ENCODE data around the gene COL20A1.
"Not testable (repeated sequence)": the region's sequence is repeated elsewhere in the genome, so short reads cannot be mapped to it uniquely, and the experiment has no call there.

Gene COL20A1

DNA sequence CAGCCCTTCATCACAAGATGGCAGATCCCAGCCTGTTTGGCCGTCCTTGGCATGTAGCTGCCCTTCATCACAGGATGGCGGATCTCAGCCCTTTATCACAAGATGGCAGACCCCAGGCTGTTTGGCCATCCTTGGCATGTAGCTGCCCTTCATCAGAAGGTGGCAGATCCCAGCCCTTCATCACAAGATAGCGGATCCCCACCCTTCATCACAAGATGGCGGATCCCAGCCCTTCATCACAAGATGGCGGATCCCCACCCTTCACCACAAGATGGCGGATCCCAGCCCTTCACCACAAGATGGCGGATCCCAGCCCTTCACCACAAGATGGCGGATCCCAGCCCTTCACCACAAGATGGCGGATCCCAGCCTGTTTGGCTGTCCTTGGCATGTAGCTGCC, 42.1 kb downstream of the COL20A1 start:
- DNase-seq (ENCODE audit: low spot score): not testable (repeated sequence)

DNA sequence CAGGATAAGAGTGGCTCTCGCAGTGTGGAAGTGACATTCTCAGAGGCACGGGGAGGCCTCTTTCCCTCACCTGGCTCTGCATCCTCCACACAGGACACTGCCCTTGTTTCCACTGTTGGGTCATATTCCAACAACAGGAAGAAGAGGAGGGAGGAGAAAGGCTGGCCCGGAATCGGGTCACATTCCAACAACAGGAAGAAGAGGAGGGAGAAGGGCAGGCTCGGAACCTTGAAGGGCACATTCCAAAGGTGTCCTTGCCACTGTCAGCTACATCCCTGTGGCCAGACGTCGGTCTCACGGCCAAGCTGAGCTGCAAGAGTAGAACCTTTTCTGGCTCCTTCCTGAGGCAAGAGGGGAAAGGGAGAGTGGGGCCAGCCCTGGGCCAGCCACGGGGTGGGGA, 42.7 kb downstream of the COL20A1 start:
- DNase-seq (ENCODE audit: low spot score): no peak

DNA sequence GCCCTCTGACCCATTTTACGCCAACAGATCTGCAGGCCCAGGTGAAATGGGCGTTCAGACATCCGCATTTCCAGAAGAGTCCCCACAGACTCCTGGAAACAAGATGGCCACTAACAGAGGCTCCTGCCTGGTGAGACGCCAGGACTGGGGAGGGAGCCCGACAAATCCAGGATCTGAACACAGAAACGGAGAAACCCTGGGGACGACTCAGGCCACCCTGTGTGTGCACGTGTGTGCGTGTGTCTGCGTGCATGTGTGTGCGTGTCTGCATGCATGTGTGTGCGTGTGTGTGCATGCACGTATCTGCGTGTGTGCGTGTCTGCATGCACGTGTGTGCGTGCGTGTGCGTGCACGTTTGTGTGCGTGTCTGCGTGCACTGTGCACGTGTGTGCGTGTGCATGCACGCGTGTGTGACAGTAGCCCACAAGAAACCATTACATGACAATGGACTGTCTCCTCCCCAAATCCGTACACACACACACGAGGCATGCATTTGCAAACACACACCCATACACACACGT, 43.3 kb downstream of the COL20A1 start:
- no peak for DNase-seq (ENCODE audit: low spot score)

DNA sequence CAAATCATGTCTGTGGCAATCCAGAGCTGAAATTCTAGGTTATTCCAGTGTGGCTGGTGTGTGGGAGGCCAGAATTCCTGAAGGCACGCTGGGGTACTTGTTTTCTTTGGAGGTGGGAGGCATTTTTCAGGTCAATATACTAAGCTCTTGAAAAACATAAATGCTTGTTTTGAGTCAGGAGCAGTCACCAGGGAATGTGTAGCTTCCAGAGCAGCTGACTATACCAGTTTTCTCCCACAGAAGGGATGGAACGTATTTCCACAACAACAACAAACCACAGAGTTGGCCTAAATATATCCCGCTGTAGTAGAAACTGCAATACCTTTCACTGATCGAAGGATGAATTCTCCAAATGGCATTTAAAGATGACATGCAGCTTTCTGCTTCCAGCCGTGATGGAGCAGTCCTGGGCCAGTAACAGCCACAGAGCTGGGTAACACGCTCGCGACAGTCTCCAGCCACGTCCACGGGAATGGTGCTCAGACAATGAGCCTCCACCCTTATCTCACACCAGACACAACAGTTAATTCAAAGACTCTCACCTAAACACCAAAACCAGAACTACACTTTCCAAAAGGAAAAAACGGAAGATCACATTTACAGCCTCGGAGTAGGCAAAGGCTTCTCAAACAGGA, 44.9 kb downstream of the COL20A1 start:
- DNase-seq (ENCODE audit: low spot score): no peak

DNA sequence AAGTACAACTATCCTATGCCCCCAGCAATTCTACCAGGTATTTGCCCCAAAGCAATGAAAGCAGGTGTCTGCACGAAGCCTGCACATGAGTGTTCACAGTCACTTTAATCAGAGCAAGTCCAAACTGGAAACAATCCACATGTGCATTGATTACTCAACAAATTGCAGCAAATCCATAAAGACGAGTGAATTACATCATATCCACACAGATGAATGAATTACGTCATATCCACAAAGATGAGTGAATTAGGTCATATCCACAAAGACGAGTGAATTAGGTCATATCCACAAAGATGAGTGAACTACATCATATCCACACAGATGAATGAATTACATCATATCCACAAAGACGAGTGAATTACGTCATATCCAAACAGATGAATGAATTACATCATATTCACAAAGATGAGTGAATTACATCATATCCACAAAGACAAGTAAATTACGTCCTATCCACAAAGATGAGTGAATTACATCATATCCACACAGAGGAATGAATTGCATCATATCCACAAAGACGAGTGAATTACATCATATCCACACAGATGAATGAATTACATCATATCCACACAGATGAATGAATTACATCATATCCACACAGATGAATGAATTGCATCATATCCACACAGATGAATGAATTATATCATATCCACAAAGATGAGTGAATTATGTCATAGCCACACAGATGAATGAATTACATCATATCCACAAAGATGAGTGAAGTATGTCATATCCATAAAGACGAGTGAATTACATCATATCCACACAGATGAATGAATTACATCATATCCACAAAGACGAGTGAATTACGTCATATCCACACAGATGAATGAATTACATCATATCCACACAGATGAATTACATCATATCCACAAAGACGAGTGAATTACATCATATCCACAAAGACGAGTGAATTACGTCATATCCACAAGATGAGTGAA, 46.4 kb downstream of the COL20A1 start:
- DNase-seq (ENCODE audit: low spot score): not testable (repeated sequence)

DNA sequence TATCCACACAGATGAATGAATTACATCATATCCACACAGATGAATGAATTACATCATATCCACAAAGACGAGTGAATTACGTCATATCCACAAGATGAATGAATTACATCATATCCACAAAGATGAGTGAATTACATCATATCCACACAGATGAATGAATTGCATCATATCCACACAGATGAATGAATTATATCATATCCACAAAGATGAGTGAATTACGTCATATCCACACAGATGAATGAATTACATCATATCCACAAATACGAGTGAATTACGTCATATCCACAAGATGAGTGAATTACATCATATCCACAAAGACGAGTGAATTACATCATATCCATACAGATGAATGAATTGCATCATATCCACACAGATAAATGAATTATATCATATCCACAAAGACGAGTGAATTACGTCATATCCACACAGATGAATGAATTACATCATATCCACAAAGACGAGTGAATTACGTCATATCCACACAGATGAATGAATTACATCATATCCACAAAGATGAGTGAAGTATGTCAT, 47.2 kb downstream of the COL20A1 start:
- DNase-seq (ENCODE audit: low spot score): not testable (repeated sequence)

DNA sequence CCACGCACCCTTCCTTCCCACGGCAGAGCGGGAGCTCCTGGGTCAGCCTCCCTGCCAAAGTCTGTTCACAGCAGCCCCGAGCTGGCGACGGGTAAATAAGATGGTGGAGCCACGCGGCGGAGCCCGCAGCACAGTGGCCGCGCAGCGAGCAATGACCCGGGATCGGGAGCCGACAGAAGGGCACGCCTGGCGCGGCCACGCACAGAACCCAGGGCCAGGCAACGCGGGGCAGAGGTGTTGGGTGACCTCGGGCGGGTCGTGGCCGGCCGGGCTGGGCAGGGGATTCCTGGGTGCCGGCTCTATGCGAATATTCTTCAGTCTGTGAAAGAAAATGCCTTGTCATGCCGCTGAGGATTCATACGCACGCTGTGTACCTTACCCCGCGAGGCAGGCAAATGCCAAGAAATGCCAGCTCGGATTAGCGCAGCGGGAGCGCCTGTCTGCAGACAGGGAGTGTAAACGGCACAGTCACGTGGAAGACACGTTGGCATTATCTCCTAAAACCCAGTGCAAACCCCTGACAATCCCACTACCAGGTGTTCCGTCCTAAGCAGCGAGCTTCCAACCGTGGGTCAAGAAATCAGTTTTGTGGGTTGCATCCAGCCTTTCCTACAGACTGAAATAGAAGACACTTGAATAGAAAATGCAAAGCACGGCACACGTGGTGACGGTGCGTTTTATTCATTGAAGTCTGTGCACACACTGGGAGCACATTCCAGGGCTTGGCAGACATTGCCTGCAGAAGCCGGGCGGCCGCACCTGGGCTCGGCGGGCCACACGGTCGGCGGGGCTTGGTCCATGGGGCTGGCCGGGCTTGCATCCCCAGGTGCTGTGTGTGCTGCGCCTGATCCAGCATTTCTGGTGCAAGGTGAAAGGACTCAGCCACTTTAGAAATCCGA, 49.8 kb downstream of the COL20A1 start:
- DNase-seq (ENCODE audit: low spot score): no peak

DNA sequence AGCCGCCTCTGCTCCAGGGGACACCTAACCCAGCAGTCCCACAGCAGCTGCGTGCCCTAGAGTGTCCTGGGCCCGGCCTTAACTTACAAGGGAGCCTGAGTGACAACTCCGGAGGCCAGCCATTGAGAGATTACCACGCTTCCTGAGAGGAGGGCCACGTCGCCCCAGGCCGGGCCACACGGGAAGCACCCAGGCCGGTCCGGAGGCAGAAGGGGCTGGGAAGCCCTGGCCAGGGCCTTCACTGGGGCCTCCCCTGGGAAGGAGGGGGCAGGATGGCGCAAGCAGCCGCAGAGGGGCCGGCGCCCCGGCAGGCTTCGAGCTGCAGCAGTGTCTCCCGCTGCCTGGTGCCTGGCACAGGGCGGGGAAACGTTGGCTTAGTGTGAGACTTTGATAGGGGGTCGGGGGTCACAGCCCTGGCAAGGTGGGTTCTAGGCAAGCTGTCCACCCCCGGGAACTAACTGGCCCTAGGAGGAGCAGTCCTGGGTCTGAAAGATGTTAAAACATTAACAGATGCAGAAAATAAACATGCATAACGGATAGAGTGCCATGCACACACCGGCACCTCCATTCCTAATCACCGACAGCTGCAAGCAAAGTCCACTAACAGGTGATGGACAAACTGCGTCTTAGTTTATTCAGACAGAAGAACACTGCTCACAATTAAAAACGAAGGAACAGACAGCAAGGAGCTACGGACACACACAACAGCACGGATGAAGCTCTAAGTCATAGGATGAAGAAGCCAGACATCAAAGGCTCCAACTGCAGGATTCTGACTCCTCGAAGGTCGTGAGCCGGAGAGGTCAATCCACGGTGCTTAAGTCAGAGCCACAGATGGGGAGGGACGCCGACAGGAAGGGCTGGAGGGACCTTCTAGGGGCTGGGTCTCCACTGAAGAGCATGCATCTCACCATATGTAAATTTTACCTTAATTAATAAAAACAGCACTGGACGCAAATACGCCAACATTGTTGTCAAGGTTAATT, 50.8 kb downstream of the COL20A1 start:
- DNase-seq (ENCODE audit: low spot score): no peak

DNA sequence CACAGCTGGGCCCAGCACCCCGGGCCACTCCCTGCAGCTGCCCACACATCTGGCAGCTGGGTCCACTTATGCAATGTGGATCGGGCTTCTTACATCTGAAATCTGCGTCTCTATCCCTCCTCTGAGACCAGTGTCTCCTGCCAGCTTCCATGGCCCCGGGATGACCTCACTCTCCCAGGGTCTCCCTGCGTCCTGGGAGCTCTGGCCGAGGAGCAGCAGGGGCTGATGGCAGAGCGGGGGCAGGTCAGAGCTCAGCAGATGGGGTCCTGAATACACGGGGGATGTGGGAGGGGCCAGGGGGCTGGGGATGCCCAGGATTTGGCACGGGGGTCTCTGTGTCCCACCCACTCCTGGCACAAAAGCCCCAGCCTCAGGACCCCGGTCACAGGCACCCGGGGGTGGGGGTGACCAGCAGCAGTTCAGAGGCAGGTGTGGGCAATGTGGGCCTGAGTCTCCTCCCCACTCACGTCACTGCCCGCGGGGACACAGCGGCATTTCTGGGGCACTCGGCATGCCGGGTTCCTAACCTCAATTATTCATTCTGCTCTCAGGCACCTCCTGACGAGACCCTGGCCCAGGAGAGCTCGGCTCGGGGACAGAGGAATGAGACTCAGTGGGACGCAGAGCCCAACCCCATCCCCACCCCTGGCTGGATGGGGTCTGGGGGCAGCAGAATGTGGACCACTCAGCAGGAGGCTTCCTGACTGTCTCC, 51.8 kb downstream of the COL20A1 start:
- DNase-seq (ENCODE audit: low spot score): no peak

DNA sequence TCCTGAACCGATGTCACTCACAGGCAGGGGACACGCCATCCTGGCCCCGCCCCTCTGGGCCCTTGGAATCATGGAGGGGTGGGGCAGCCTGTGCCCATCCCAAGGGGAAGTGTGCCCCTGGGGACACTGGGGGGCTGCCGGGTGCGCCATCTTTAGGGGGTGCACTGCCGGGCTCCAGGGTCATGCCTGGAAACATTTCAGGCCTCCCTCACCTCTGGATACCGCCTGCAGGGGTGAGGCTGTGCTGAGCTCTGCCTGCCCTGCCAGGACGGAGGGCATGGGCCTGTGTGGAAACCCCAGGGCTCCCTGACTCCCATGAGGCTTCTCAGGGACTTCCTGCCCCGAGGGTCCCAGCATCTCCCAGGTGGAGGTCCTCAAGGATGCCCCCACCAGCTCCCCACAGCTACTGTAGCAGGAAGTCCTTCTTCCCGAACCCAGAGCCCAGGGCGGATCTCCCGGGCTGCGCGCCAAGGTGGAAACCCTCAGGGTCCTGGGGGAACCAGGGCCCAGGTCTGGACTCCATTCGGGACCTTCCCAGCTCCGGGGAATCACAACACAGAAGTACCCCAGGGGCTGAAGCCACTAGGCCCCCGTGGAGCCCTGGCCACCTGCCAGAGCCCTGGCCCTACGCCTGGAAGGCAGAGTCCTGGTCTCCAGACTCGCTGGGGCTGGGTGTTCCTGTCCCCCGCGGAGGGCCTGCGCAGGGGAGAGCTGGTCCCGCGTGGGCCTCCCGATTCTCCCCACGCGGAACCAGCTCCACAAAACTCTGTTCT, 52.5 kb downstream of the COL20A1 start:
- DNase-seq (ENCODE audit: low spot score): no peak

DNA sequence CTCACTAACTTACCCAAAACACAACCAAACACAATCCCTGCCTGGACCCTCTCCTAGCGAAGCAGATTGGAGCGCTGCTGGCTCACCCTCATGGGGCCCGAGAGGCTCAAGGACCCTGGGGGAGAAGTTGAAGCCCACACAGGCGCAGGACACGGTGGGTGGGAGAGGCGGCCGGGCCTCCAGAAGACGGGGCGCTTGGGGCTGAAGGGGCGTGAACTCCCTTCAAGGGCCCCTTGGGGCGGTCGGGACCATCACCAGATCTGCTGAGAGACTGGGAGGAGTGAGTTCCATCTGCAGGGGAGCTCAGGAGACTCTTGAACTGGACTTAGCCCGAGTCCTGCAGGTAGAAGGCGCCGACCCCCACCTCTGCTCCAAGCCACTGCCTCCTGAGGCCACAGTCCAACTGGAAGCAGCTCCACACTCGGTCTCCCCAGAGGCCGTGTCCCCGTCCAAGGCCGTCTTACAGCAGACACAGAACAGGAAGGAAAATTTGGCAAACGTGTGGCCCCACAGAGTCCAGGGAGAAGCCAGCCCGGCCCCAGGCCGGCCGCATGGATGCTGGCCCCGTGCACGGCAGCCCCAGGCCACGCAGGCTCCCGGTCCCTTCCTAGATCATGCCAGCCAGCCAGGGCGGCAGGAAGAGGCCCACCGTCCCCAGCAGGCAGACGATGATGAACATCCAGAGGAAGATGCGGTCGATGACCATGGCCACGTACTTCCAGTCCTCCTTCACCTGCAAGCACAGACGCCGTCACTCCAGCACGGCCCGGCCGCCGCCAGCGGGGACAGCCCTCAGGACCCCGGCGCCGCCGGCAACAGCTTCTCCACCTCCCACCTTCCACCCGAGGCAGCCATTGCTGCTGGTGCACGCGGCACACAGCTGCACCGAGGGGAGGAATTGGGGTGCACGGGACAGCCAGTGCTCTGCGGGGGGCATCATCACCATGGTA, 53.4 kb downstream of the COL20A1 start:
- no peak for DNase-seq (ENCODE audit: low spot score)

DNA sequence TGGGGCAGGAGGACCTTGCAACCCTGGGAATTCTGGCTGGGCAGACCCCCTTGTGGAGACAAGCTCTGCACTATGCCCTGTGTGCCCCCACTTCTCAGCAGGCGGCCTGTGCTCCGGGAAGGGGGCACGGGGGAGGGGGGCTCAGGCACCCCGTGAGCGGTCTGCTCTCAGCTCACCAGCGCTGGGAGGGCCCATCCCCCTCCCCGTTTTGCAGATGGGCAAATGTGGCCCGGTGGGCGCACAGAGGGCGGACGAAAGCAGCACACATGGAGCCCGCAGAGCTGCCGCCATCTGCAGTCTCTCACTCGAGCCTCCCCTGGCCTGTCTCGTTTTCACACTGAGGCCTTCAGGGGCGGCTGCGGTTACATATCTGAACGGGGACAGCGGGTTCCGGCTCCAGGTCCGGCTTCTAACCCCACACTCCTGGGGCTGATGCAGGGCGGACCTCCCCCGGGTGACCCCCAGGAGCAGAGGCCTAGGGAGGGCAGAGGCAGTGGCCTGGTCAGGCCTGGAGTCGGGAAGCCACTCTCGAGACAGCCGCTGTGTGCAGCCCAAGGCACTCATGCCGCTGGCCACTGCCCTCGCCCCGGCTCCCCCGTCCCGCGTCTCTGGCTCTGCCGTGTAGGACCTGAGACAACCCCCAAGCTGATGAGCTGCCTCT, 54.2 kb downstream of the COL20A1 start:
- DNase-seq (ENCODE audit: low spot score): no peak

DNA sequence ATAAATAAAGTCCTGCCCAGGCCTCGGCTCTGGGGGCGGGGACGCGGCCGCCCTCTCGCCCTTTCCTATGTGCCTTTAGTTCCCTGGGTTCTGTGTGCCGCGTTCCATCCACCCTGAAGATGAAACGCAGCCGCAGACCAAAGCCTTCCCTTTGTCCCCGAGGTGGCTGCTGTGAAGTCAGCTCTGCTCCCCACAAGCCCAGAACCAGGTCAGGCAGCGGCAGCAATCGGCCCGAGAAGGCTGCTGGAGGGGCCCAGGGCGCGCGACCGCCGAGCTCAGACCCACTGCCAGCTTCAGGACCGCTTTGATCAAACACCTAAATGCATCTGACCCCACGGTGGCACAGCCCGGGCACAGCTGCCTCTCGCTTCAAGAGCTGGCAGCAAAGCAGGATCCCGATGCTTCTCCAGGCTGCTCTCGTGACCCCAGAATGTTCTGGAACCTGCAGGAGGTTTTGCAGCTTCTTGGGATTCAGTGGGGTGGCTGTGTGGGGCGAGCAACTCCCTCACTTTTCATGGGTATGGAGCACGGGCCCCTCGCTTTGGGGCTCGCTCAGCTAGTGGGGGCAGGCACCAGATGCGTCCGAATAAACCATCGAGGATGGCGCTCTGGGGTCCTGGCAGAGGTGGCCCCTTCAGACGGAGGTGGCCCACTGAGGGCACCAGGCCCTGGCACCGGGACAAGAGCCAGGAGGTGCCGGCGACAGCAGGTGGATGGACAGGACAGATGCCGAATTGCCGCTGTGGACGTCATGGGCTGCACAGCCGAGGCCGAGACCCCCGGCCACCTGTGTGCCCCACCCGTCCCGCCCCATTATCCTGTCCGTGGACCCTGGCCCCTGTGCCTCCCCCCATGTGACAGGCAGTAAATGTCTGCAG, 55.2 kb downstream of the COL20A1 start:
- DNase-seq (ENCODE audit: low spot score): no peak

DNA sequence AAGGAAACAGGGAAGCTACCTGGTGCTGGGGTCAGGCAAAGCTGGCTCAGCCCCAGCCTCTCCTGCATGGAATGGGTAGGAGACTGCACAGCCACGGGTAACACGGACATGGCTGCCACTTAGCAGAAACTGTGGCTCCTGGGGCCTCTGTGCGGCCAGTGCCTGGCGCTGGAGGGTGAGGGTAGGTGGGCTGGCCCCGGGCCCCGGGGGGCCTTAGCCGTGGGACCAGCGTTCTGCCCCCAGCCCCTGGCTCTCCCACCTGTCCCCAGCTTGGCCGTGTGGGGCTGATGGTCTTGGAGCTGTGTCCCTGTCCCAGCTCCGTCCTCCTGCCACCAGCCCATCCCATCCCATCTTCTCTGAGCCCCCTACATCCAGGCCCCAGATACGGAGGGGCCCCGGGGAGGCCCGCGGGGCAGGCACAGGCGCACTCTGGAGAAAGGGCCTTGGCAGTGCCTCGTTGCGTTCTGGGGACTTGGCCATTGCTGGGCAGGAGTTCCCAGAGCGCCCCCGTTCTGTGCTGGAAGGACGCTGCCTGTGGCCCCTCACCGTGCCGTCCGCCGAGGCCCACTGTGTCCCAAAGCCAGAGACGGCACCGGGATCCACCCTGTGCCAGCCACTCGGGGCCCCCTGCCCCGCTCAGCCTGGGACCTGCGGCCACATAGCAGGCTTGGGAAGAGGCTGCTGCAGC, 56.0 kb downstream of the COL20A1 start:
- DNase-seq (ENCODE audit: low spot score): no peak

DNA sequence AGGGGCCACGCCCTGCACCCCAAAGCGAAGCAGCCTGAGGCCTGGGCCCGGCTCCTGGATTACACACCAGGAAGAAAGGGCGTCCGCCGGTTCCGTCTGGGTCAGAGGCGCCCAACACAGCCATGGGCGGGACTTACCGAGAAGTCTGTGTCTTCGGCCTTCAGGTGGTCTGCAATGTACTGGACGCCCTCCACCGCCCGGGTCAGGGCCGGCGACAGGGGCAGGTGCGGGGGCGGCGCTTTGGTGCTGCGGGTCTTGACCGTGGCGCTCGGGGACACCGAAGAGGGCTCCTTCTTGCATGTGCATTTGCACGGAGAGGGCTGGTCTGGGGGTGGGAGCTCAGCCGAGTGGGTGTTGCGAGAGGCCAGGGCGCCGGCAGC, 56.5 kb downstream of the COL20A1 start:
- no peak for DNase-seq (ENCODE audit: low spot score)

DNA sequence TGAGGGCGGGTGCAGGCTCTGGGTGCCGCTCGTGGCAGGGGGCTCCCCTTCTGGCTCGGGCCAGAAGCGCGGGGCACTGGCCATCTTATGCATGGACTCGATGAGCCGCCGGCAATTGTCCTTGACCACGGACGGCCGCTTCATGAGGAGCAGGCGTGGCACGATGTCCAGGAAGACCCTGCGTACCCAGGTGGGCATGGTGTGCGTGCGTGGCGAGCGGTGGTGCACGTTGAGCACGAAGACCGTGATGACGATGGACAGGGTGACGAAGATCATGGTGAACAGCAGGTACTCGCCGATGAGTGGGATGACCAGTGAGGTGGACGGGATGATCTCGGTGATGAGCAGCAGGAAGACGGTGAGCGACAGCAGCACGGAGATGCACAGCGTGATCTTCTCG, 57.2 kb downstream of the COL20A1 start:
- no peak for DNase-seq (ENCODE audit: low spot score)
